IMR-90 (cell line): ENCODE data around the gene NKTR. TPM values are rescaled to one million over a fixed set of nuclear protein-coding genes. Genes with fewer than 3 reads are reported as not detected.

Source experiments
- ATAC-seq: fragments of 200-7000 bp; cut with Tn5 transposase; 2 replicates; pipeline ENCODE4 v1.9.1; 2020; ENCODE audit warnings: low read depth, mild to moderate bottlenecking, moderate library complexity
- BruUV-seq: library from RNA; stranded (reverse); fragments of 400-500 nt; replicated peaks from 2 replicates; lab custom pipeline; 2021; lab: Mats Ljungman, UMichigan
- CTCF ChIA-PET: fragments of 300-600 bp; formaldehyde crosslinking; extraction: SDS; loops from one replicate; lab custom pipeline; 2021; ENCODE audit warnings: antibody characterized with exemption; lab: Yijun Ruan, JAX
- POLR2A ChIA-PET: fragments of 300-600 bp; sonication (Branson Sonifier 250); formaldehyde crosslinking; loops from one replicate; lab custom pipeline; 2022; ENCODE audit warnings: antibody characterized with exemption; ENCODE audit not compliant: unreplicated experiment; lab: Charles Lee
- DNase-seq: peaks from one replicate; pipeline ENCODE4 v3.0.0; 2013
- H2AFZ ChIP-seq: replicated peaks from 2 replicates; pipeline ENCODE3; 2013; ENCODE audit warnings: low read length, mild to moderate bottlenecking; ENCODE audit not compliant: poor library complexity
- H2AK5ac ChIP-seq: 2 replicates; pipeline ENCODE4 v1.6.1; 2013; ENCODE audit warnings: low read depth, low read length, inconsistent platforms
- H2AK9ac ChIP-seq: replicated peaks from 2 replicates; pipeline ENCODE3; 2013; ENCODE audit warnings: mild to moderate bottlenecking, low read depth, low read length, moderate library complexity; ENCODE audit not compliant: poor library complexity
- H2BK120ac ChIP-seq: 2 replicates; pipeline ENCODE4 v1.6.1; 2013; ENCODE audit warnings: low read depth, low read length, inconsistent platforms
- H2BK15ac ChIP-seq: 3 replicates; pipeline ENCODE4 v1.6.1; 2013; ENCODE audit warnings: low read depth, low read length, inconsistent platforms
- H2BK20ac ChIP-seq: 2 replicates; pipeline ENCODE4 v1.6.1; 2013; ENCODE audit warnings: low read depth, mild to moderate bottlenecking, inconsistent platforms, low read length, moderate library complexity
- H2BK5ac ChIP-seq: 2 replicates; pipeline ENCODE4 v1.6.1; 2013; ENCODE audit warnings: mild to moderate bottlenecking, low read depth, low read length, inconsistent platforms; ENCODE audit not compliant: poor library complexity, severe bottlenecking
- H3K14ac ChIP-seq: replicated peaks from 2 replicates; pipeline ENCODE4 v1.6.1; 2013; ENCODE audit warnings: low read depth, low read length, inconsistent platforms
- H3K18ac ChIP-seq: 2 replicates; pipeline ENCODE4 v1.6.1; 2013; ENCODE audit warnings: low read depth, low read length, control low read depth
- H3K23ac ChIP-seq: 2 replicates; pipeline ENCODE4 v1.6.1; 2013; ENCODE audit warnings: low read depth, low read length, inconsistent platforms
- H3K27ac ChIP-seq: 2 replicates; pipeline ENCODE4 v1.5.1; 2013; ENCODE audit warnings: mild to moderate bottlenecking, control low read depth, low read length; ENCODE audit not compliant: insufficient read depth
- H3K27me3 ChIP-seq: 2 replicates; pipeline ENCODE4 v1.6.1; 2013; ENCODE audit warnings: low read length; ENCODE audit not compliant: control insufficient read depth, insufficient read depth
- H3K36me3 ChIP-seq: 2 replicates; pipeline ENCODE4 v1.6.1; 2013; ENCODE audit warnings: low read length, mixed read lengths; ENCODE audit not compliant: control insufficient read depth, insufficient read depth
- H3K4ac ChIP-seq: 2 replicates; pipeline ENCODE4 v1.6.1; 2013; ENCODE audit warnings: low read depth, low read length, inconsistent platforms
- H3K4me1 ChIP-seq: 2 replicates; pipeline ENCODE4 v1.6.1; 2013; ENCODE audit warnings: low read length, mixed read lengths; ENCODE audit not compliant: control insufficient read depth, insufficient read depth
- H3K4me2 ChIP-seq: 2 replicates; pipeline ENCODE4 v1.6.1; 2013; ENCODE audit warnings: low read depth, mild to moderate bottlenecking, control low read depth, low read length, moderate library complexity
- H3K4me3 ChIP-seq: 2 replicates; pipeline ENCODE4 v1.5.1; 2013; ENCODE audit warnings: low read depth, mild to moderate bottlenecking, control low read depth, low read length, moderate library complexity; ENCODE audit not compliant: insufficient read depth
- H3K56ac ChIP-seq: 2 replicates; pipeline ENCODE4 v1.6.1; 2013; ENCODE audit warnings: low read length, inconsistent platforms; ENCODE audit not compliant: insufficient read depth; ENCODE audit errors: extremely low read depth
- H3K79me1 ChIP-seq, 2 experiments: 2 replicates each; pipeline ENCODE4 v1.6.1; 2013; ENCODE audit warnings: low read length in 2 of 2, inconsistent platforms in 1 of 2, low read depth in 1 of 2
- H3K9ac ChIP-seq: 2 replicates; pipeline ENCODE4 v1.6.1; 2013; ENCODE audit warnings: low read depth, low read length, control low read depth
- H3K9me1 ChIP-seq: 2 replicates; pipeline ENCODE4 v1.6.1; 2013; ENCODE audit warnings: low read length, inconsistent platforms; ENCODE audit not compliant: insufficient read depth
- H3K9me3 ChIP-seq: 2 replicates; pipeline ENCODE4 v1.6.1; 2013; ENCODE audit warnings: low read length; ENCODE audit not compliant: control insufficient read depth, insufficient read depth
- H4K20me1 ChIP-seq: 2 replicates; pipeline ENCODE4 v1.6.1; 2013; ENCODE audit warnings: low read length, inconsistent platforms; ENCODE audit not compliant: insufficient read depth
- H4K5ac ChIP-seq: 2 replicates; pipeline ENCODE4 v1.6.1; 2013; ENCODE audit warnings: mild to moderate bottlenecking, low read depth, low read length, control low read depth
- H4K8ac ChIP-seq, 2 experiments: 2 replicates each; pipeline ENCODE4 v1.6.1; 2013; ENCODE audit warnings: low read depth in 2 of 2, low read length in 2 of 2, control low read depth in 1 of 2, inconsistent platforms in 1 of 2
- H4K91ac ChIP-seq: 2 replicates; pipeline ENCODE4 v1.6.1; 2013; ENCODE audit warnings: low read depth, low read length, inconsistent platforms; ENCODE audit not compliant: insufficient read depth
- BHLHE40 ChIP-seq: fragments of 150-350 bp; IDR thresholded peaks from 2 replicates; pipeline ENCODE4 v1.6.1; 2016; ENCODE audit warnings: mild to moderate bottlenecking, low read depth, low read length
- CEBPB ChIP-seq: IDR thresholded peaks from 2 replicates; pipeline ENCODE4 v1.6.1; 2012; ENCODE audit warnings: low read depth, low read length, improper control_type of control experiment
- CHD1 ChIP-seq: IDR thresholded peaks from 2 replicates; pipeline ENCODE4 v1.6.1; 2012; ENCODE audit warnings: low read depth, low read length, improper control_type of control experiment
- CTCF ChIP-seq: conservative IDR thresholded peaks from 2 replicates; pipeline ENCODE4 v1.5.1; 2012; ENCODE audit warnings: mild to moderate bottlenecking, low read depth, low read length, improper control_type of control experiment
- ELK1 ChIP-seq: fragments of 150-350 bp; IDR thresholded peaks from 2 replicates; pipeline ENCODE4 v1.6.1; 2016; ENCODE audit warnings: low read depth, mild to moderate bottlenecking, low read length, moderate library complexity, borderline replicate concordance
- FOS ChIP-seq: fragments of 150-350 bp; IDR thresholded peaks from 2 replicates; pipeline ENCODE4 v1.6.1; 2016; ENCODE audit warnings: low read depth, low read length
- MAFK ChIP-seq: IDR thresholded peaks from 2 replicates; pipeline ENCODE4 v1.6.1; 2012; ENCODE audit warnings: low read depth, low read length, improper control_type of control experiment
- MAZ ChIP-seq: IDR thresholded peaks from 2 replicates; pipeline ENCODE4 v1.6.1; 2012; ENCODE audit warnings: low read depth, mild to moderate bottlenecking, low read length, improper control_type of control experiment, moderate library complexity, borderline replicate concordance
- MXI1 ChIP-seq: IDR thresholded peaks from 2 replicates; pipeline ENCODE4 v1.6.1; 2012; ENCODE audit warnings: low read depth, mild to moderate bottlenecking, low read length, moderate library complexity, borderline replicate concordance
- NFE2L2 ChIP-seq: fragments of 150-350 bp; IDR thresholded peaks from 2 replicates; pipeline ENCODE4 v1.6.1; 2016; ENCODE audit warnings: low read depth, mild to moderate bottlenecking, low read length
- POLR2A ChIP-seq: IDR thresholded peaks from 2 replicates; pipeline ENCODE4 v1.6.1; 2012; ENCODE audit warnings: mild to moderate bottlenecking, low read depth, low read length
- RAD21 ChIP-seq: IDR thresholded peaks from 2 replicates; pipeline ENCODE4 v1.6.1; 2012; ENCODE audit warnings: low read length, improper control_type of control experiment
- RCOR1 ChIP-seq: IDR thresholded peaks from 2 replicates; pipeline ENCODE4 v1.6.1; 2012; ENCODE audit warnings: mild to moderate bottlenecking, low read length, improper control_type of control experiment; ENCODE audit not compliant: insufficient replicate concordance
- RFX5 ChIP-seq: IDR thresholded peaks from 2 replicates; pipeline ENCODE4 v1.8.0; 2012; ENCODE audit warnings: low read depth, mild to moderate bottlenecking, low read length, moderate library complexity
- SMC3 ChIP-seq: fragments of 150-350 bp; IDR thresholded peaks from 2 replicates; pipeline ENCODE4 v1.6.1; 2016; ENCODE audit warnings: low read depth, mild to moderate bottlenecking, antibody characterized with exemption, low read length, moderate library complexity
- WGBS, 2 experiments: methylation state at CpG; one replicate each; pipeline versions ENCODE4 v1.1.5 to v1.1.7; 2013; ENCODE audit warnings: missing lambda C conversion rate in 2 of 2; ENCODE audit not compliant: insufficient read length in 1 of 2; ENCODE audit errors: extremely low coverage in 2 of 2; 5-methylcytosine and 5-hydroxymethylcytosine counted together
- dilution Hi-C: fragments of 300-500 bp; cut with HindIII; formaldehyde crosslinking; loops from one replicate; pipeline ENCODE4 v1.14.3; 2018; ENCODE audit warnings: low sequenced_read_pairs; ENCODE audit not compliant: unreplicated experiment
- in situ Hi-C: fragments of 300-500 bp; cut with MboI; formaldehyde crosslinking; loops from 3 replicates; pipeline ENCODE4 v1.14.3; 2019; ENCODE audit warnings: low sequenced_read_pairs, inconsistent platforms, mixed read lengths
- intact Hi-C: fragments of 100-400 bp; cut with micrococcal nuclease; formaldehyde crosslinking; loops from 2 replicates; pipeline ENCODE4 v1.10.0; 2022
- polyA plus RNA-seq, 3 experiments: library from polyadenylated mRNA; depleted of rRNA; stranded (reverse); fragments of >200 nt; gene quantifications; 2 replicates each; pipeline ENCODE4 v1.2.3, GENCODE V29; 2012; ENCODE audit warnings: low replicate concordance in 1 of 3
- total RNA-seq: library from RNA; depleted of rRNA; stranded (reverse); fragments of >200 nt; gene quantifications from 2 replicates; pipeline ENCODE4 v1.2.3, GENCODE V29; 2012
- TF ChIP-seq, protein P1 (sequence below): fragments of 150-350 bp; IDR thresholded peaks from 2 replicates; pipeline ENCODE4 v1.6.1; 2017; ENCODE audit warnings: mild to moderate bottlenecking, antibody characterized with exemption, low read length, low read depth

Gene NKTR
- total and polyA plus RNA-seq, 2 of the 4 experiments (the other 2 are of a cell fraction): 24.0 to 30.7 TPM

- BruUV-seq: no TSS peak
- H2BK5ac ChIP-seq: no peak overlapping the region
- 100% methylated on average over 1 of the region's 6 CpGs; no CpG with 5 or more reads in 1 of the 2 experiments for WGBS, 2 experiments
- peaks cover 11 to 35% of the 10 kb centered on the region in 2 experiments; a peak in 3 of 4 replicates for H3K79me1 ChIP-seq
- dilution Hi-C loops (no loop called here), in situ Hi-C loops (no loop called here), intact Hi-C loops (no loop called here)
- H4K8ac ChIP-seq: no peak overlapping the region
- no peak overlapping the region for H3K4me3 ChIP-seq
- CTCF ChIA-PET: interaction anchor here (1.7 kb wide), 1 partner anchor 18 kb away, joined by 6 read pairs; no protein-coding TSS in a partner anchor
- H2BK15ac ChIP-seq: no peak overlapping the region
- H3K23ac ChIP-seq: no peak overlapping the region
- H3K4ac ChIP-seq: no peak overlapping the region
- H3K18ac ChIP-seq: no peak overlapping the region
- no peak for TF ChIP-seq MAFK
- TF ChIP-seq MXI1: no peak
- TF ChIP-seq CEBPB: no peak
- TF ChIP-seq MAZ: no peak
- TF ChIP-seq BHLHE40: no peak
- TF ChIP-seq, protein P1, sequence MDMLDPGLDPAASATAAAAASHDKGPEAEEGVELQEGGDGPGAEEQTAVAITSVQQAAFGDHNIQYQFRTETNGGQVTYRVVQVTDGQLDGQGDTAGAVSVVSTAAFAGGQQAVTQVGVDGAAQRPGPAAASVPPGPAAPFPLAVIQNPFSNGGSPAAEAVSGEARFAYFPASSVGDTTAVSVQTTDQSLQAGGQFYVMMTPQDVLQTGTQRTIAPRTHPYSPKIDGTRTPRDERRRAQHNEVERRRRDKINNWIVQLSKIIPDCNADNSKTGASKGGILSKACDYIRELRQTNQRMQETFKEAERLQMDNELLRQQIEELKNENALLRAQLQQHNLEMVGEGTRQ: no peak
- no peak for TF ChIP-seq POLR2A
- no peak for TF ChIP-seq CTCF
- no peak for TF ChIP-seq ELK1
- no peak for TF ChIP-seq SMC3
- no peak for TF ChIP-seq CHD1
- TF ChIP-seq RCOR1: no peak
- no peak for TF ChIP-seq FOS
- TF ChIP-seq RFX5: no peak
- TF ChIP-seq RAD21: no peak
- no peak for TF ChIP-seq NFE2L2
- no peak overlapping the region for H3K4me2 ChIP-seq
- no peak overlapping the region for H3K56ac ChIP-seq
- H3K36me3 ChIP-seq: peaks cover 39% of the 10 kb centered on the region
- ATAC-seq (peak; percentile 38), DNase-seq (peak; percentile 73)
- H2AFZ ChIP-seq: no peak overlapping the region
- no peak overlapping the region for H4K91ac ChIP-seq
- no peak overlapping the region for H2BK120ac ChIP-seq
- H3K9ac ChIP-seq: no peak overlapping the region
- no peaks in the 10 kb centered on the region for H3K27me3 ChIP-seq
- H4K5ac ChIP-seq: no peak overlapping the region
- POLR2A ChIA-PET: no interaction called here
- H2AK5ac ChIP-seq: no peak overlapping the region
- H3K4me1 ChIP-seq: peaks cover 8% of the 10 kb centered on the region
- no peaks in the 10 kb centered on the region for H3K9me3 ChIP-seq
- 0 out of 2 replicates have a peak, but pooled peaks cover 3% of the 10 kb centered on the region for H3K9me1 ChIP-seq
- no peak overlapping the region for H3K14ac ChIP-seq
- peaks cover 3% of the 10 kb centered on the region; the same call in 1 of the 2 replicates for H4K20me1 ChIP-seq
- no peak overlapping the region for H2BK20ac ChIP-seq
- no peak overlapping the region for H3K27ac ChIP-seq
- no peak overlapping the region for H2AK9ac ChIP-seq
Observed at GRCh38 chr3:42633544-42633943, 33.1 kb downstream of the NKTR start.
